Brain pericyte (primary cell): ENCODE data around the gene SP5.
"Not testable (repeated sequence)": the region's sequence is repeated elsewhere in the genome, so short reads cannot be mapped to it uniquely, and the experiment has no call there.

Source experiments
- DNase-seq: peaks from one replicate; pipeline ENCODE4 v3.0.0-alpha.2; 2012; ENCODE audit warnings: low read depth, low spot score

Gene SP5

DNA sequence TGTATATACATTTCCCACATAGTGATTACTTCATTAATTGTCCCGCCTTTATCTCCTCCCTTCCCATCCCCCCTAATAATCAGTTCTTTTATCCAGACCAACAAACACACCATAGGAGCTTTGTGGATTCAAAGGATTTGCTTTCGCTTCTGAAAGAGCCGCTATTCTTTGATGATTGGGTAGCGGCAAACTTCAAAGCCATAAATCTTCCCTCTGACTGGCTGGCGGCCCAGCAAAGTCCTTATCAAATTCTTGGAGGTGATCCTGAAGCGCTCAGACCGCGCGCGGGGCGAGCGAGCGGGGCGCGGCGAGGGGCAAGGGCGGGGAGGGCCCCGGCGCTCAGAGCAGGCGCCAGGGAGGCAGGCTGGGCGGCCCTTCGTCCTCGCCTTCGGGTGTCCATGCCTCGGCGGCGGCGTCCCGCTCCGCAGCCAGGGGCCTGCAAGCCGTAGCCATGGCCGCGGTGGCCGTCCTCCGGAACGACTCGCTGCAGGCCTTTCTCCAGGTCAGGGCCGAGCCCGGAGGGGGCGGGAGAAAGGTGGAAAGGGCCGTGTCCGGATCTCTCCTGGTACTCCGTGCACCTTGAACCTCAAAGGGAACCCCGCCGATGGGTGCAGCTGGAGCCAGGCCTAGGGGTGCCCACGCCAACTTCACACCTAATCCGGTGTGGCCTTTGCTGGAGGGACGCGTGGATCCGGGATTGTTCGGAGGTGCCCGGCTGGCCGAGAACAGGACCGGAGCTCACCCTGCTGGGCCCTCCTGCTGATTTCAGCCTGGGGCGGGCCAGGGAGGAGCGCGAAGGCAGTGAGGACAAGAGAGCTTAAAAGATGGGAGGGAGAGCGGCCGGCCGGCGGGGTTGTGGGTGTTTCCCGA is at the start of gene SP5:
SP5 (plus strand) TSS at position 276 of the 870 bp plus-strand sequence; CDS start at position 452, 176 bp downstream.
- no peak for DNase-seq

GRCh38 chr2:170665743-170666142 is 49.4 kb upstream of the SP5 start:
- no peak for DNase-seq

DNA sequence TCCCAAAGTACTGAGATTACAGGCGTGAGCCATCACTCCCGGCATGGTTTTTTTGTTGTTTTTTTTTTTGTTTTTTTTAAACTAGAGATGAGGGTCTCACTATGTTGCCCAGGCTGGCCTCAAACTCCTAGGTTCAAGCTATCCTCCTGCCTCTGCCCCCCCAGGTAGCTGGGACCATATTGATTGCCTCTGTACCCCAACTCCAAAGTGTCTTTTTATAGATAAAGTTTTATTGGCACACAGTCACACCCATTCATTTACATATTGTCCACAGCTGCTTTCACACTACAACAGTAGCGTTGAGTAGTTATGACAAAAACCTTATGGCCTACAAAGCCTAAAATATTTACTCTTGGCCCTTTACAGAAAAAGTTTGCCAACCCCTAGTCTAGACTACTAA is 45.2 kb upstream of the SP5 start:
- DNase-seq, result no peak

GRCh38 chr2:170670651-170671050 is 44.5 kb upstream of the SP5 start:
- no peak for DNase-seq

DNA sequence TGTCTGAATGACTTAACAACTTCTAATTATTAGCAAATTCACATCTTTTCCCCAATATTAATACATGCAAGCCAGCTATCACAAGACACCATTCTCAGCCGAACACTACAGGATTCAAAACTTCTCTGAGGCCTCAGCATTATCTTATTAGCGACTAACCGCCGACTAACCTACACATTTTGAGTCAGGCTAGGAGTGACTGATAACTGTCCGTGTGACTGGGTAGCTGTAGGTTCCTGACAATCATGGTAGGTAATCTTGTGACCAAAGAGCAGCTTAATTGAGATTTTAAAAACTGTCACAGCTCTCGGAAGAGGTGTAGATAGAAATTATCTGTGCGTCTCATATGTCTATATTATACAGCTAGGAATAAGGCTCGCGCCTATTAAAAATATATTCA is 44.1 kb upstream of the SP5 start:
- DNase-seq, result no peak

- DNase-seq, result not testable (repeated sequence)
Observed at GRCh38 chr2:170674282-170674681, 40.9 kb upstream of the SP5 start.

DNA sequence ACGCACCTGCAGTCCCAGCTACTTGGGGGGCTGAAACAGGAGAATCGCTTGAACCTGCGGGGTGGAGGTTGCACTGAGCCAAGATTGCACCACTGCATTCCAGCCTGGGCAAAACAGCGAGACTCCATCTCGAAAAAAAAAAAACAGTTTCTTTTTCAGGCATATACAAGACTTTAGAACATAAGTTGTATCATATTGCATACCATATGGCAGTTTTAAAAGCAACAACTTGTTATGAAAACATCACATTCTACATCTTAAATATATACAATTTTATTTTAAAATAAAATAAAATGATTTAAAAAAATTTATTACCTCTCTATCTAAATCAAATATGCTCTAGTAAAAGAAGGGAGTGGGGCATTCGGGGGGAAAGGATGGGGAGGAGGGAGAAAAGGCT is 39.4 kb upstream of the SP5 start:
- DNase-seq, result no peak

DNA sequence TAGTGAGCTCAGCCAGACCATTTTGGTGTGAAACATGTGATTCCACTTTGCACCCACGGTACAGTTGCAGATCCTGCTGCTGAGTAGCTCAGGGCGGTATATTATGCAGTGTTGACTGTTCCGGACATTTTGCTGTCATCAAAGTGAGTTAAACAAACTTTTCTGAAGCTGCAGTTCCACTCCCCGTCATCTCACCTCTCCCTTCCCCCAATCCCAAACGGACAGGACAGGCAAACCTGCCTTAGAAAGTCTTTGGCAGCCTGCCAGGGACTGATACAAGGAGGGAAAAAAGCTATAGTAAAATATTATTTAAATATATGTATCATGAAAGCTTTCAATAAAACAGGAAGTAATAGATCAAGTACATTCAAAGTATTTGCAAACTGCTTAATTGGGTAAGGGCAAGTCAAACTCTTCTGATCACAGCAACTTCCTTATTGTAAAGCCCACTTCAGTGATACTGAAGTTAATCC is 35.5 kb upstream of the SP5 start:
- no peak for DNase-seq

- no peak for DNase-seq
Observed at GRCh38 chr2:170680172-170680941, 34.8 kb upstream of the SP5 start.

GRCh38 chr2:170681311-170681710 is 33.8 kb upstream of the SP5 start:
- DNase-seq, result no peak

DNA sequence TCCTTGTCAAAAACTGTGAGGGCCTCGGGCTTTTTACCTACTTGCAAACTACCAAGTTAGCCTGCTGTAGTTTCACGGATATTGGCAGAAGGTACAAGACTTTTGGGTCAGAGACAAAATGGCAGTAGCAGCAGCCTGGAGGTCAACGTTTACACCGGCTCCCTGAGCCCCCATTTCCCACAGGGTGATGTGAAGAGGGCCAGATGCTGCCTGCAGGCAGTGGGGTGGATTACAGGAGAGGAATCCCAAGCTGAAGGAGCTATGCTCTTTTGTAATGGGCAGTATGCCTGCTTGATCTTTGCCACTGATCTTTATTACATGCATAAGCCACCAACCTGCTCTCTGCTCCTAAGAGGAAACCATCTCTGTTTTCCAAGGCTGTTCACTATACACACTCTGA is 29.5 kb upstream of the SP5 start:
- no peak for DNase-seq

DNA sequence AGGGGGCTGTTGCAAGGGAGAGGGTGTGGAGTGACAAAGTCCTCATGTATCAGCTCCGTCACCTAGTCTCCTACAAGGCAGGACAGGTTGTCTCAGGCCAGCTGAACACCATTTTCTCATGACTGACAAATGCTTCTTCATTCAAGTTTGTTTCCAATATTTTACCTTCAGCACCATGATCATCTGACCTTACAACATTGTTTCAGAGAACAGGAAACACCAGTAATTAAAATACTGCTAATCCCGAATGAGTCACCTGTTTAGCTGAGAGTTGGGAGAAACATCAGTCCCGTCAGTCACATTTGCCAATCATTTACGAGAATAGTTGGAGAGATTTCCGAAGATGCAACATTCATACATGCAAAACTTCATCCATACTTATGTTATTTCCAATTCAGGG is 25.7 kb upstream of the SP5 start:
- DNase-seq, result no peak

DNA sequence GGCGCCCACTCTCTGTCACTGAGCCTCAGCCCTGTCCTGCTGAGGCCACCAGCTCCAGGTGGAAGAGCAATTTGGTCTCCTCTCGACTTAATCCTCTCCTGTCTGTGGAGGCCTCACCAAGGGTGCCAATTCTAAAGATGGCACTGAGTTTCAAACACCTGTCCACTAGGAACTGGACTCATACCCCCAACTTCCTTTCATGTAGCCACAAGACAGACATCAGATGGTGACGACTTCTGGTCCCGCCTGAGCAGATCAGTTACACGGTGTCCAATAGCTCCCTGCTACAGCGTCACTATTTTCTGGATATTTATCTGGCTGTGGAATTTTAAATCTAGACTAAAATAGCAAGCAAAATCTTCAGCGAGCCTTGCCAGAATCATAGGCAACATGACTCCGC is 24.5 kb upstream of the SP5 start:
- DNase-seq, result no peak

GRCh38 chr2:170694316-170694715 is 20.8 kb upstream of the SP5 start:
- DNase-seq, result no peak

GRCh38 chr2:170695521-170696410 is 19.4 kb upstream of the SP5 start:
- no peak for DNase-seq

DNA sequence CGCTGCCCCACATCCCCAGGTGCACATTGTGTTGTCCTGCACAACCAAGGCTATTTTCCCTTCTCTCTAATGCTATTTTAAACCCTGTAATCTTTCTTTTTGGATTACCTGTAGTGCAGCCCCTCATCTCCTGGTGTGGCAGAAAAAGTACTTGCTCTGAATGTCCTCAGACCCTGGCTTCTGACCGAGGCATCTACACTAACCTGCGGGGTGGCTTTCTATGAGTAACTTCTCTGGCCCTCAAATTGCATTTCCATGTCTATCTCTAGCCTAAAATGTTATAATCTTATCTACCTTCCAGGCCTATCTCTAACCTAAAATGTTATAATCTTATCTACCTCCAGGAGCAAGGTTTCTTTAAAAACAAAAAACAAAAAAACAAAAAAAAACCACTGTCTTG is 18.2 kb upstream of the SP5 start:
- DNase-seq, result no peak

DNA sequence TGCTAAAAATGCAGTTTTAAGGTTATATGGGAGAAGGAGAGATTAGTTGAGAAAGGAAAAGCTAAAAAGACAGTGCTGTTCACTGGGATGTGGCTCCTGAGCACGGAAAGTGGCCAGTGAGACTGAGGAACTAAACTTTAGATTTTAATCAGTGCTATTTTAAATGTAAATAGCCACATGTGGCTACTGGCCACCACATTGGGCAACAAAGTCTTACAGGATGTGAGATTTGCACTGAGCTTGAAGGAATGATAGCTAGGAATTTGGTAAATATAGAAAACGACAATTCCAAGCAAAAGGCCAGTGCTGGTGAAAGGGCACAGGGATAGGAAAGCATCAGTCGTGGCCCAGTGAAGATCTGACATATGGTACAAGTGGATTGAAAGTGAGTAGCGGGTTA is 14.1 kb upstream of the SP5 start:
- DNase-seq, result no peak

- no peak for DNase-seq
Observed at GRCh38 chr2:170703776-170704476, 11.2 kb upstream of the SP5 start.

- DNase-seq, result no peak
Observed at GRCh38 chr2:170707821-170708795, 7.0 kb upstream of the SP5 start.

DNA sequence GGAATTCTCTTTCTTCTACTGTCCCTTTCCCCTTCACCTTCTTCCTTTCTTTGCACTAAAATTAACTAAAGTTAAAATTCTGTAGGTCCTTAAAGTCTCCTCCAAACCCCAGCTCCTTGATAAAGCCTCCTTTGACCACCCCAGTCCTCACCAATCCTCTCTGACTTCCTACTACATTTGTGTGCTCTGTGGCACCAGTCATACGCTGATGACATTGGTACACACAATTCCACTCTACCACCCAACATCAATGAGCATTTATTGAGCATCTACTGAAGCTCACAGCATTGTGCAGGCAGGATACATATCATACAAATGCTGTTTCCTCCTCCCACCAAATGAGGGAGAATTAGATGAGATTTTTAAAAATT is 4.5 kb upstream of the SP5 start:
- no peak for DNase-seq
